NCI-H82 treated with DMSO at 0.1 percent for 48 hours (cell line): ENCODE data around the gene C15orf61.

Source experiments
- DNase-seq: peaks from one replicate; lab custom pipeline; 2025; ENCODE audit not compliant: unreplicated experiment; lab: John Stamatoyannopoulos, UW

Gene C15orf61

DNA sequence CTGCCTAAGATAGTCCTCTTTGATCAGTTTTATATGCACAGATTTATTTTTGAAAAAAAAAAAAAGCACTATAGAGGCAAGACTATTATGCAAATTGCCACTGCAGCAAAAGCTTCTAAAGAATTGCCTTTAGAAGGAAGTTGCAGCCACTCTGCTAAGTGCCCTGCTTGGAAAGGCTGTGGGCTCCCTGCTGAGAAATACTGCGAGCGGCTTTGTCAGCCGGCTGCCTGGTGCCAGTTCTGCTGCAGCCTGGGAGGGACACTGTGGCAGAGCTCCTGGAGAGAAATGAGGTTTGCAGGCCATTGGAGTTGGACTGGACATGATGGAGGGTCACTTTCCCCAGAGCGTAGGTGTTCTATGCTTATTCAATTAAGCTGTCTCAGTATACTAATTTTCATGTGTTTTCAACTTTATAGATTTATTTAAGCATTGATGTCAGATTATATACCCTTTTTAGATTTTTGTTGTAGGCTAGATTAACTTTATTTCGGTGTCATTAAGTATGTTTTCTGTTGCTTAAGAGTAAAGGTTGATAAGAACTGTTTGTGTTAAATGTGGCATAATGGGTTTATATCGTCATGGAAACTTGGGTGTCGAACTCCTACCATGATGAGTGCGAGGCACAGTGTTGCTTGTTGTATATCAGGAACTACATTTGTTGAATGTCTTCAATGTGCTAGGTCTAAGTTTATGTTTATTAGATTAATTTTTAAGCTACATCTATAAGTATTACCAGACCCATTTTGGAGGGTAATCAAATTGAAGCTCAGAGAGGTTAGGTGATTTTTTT is 28.1 kb downstream of the C15orf61 start:
- no peak for DNase-seq

DNA sequence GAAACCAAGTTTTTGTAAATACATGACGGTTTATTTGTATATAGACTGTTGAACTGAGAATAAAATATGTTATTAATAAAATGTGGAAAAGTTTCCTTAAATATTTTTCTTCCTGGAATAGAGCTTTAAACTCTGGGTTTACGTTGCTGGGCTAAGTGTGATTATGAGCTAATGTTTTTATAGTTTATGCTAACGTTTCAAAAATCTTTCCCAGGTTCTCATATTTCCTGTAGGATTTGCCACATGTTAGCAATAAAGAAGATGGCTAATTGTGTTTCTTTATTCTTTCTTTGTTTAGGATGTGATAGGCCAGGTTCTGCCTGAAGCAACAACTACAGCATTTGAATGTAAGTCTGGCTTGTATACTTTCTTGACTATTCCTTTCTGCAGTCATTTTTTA is 28.8 kb downstream of the C15orf61 start:
- no peak for DNase-seq

DNA sequence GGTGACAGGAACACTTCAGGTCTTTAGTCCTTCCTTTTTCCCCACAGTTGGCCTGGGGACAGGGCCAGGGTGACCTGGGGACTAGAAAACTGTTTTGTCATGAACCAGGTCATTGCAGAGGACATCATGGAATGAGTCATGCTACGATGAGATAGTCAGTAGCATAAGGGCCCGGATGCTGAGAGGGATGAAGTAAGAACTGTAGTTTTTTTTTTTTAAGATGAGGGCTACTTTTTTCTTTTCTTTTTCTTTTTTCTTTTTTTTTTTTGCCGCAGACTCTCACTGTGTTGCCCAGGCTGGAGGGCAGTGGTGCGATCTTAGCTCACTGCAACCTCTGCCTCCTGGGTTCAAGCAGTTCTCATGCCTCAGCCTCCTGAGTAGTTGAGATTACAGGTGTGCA is 29.6 kb downstream of the C15orf61 start:
- no peak for DNase-seq

DNA sequence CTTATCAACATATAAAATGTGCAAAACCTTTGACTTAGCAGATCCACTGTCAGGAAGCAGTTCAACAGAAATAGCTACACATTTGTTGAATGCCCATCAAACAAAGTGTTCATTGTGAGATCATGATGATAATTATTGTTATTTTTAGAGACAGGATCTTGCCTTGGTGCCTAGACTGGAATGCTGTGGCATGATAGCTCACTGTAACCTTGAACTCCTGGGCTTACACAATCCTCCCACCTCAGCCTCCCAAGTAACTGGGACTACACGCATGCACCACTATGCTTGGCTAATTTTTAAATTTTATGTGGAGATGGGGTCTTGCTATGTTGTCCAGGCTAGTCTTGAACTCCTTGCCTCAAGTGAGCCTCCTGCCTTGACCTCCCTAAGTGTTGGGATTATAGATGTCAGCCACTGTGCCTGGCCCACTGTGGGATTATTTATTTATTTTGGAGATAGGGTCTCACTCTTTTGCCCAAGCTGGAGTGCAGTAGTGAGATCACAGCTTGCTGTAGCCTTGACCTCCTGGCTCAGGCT is 30.3 kb downstream of the C15orf61 start:
- no peak for DNase-seq

DNA sequence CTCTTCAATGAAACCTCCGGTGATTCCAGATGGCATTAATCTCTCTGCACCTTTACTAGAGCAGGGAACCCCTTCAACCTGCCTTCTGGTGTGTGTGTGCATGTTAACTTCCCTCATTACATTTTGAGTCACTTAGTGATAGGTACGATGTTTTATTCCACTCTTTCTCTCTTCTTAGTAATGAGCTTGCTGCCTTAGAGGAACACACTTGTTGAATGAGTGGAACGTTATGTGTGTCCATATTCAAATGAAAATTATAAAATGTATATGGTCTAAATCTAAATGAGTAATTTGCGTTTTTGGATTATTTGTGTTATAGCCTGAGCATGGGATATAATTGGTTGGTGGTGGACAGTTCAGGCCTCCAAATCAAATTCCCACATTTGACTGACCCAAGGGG is 33.6 kb downstream of the C15orf61 start:
- no peak for DNase-seq

DNA sequence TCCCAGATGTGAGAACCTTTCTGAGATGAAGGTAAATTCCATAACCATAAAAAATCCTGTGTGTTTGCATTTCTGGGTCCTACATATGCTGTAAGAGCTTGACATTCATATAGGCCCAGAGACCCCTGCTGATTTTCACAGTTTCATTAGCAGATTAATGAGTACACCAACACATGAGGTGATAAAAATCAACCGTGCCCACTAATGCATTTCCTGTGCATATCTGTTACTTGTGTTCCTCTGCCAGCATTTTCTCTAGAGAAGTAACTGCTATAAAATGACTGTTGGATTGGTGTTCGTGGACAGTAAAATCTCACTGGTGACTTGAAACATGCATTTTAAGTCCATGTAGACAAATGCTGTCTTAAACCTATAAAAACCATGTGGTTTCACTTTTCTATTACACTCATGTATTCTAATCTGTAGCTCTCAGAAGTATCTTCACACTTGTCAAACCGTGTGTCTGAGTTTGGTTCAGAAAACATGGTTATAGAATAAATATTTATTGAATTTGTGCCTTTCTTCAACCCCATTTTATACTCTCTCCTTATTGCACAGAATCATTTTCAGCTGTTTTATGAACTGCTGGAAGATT is 36.1 kb downstream of the C15orf61 start:
- no peak for DNase-seq

DNA sequence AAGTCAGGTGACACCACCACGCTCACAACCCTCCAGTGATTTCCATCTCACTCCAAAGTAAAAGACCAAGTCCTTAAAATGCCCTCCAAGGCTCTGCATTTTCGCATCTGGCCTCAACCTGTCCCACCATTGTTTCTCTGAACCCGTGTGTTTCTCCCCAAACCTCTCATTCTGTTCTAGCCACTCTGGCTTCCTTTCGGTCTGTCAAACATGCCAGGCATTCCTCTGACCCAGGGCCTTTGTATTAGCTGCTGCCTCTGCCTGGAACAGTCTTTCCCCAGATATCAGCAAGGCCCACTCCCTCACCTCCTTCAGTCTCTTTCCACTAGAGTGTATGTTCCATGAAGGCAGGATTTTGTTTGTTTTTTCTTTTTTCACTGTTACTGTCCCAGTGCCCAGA is 37.6 kb downstream of the C15orf61 start:
- DNase-seq = no peak

DNA sequence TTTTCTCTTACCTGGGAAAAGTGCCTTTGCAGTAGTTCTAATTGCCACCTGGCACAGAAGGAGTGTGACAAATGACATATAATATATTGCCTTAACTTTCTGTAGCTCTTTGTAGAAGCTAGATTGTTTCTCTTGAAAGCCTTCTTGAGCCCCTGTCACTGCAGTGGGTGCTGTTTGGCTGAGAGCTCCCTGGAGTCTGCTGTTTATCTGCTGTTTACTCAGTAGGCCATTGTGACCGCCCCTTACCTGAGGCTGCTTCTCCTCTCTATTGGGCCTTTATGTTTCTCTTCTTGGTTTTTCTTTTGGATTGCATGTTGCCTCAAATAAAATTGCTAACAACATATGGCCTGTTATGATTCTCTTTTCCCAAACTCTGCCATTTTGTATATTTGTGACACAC is 38.2 kb downstream of the C15orf61 start:
- DNase-seq = no peak

DNA sequence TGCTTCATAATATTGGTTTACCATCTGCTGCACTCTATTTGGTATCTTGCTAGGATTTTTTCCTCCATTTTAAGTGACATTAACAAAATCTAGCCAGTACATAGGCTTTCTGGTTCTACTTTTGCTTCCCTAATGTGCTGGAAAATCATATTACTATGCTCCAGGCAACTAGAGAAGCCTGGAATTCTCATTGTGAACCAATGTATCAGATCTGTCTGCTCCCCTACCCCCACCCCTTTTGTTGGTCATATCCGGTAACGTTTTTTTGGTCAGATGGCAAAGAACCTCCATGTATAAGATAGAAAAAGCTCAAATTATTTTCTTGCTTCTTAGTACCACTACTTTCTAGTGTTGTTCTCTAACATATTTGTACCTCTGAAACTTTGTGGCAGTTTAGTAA is 38.6 kb downstream of the C15orf61 start:
- no peak for DNase-seq

DNA sequence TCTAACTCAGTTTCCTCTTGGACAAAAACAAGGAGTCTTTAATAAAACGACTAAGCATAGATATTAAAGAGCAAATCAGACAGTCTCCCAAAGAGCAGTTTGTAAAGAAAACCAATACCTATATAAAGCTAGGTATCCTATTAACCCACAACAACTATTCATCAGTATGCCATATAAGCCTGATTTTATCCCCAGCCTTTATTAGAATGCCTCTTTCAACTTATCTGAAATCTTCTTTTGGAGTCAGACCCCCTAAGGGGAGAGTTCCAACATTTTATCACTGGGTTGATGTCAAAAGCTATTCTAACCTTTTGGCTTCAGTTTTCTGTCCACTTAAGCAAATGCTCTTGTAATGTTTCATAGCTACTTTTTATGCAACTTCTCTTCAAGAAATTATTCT is 39.4 kb downstream of the C15orf61 start:
- DNase-seq = no peak

DNA sequence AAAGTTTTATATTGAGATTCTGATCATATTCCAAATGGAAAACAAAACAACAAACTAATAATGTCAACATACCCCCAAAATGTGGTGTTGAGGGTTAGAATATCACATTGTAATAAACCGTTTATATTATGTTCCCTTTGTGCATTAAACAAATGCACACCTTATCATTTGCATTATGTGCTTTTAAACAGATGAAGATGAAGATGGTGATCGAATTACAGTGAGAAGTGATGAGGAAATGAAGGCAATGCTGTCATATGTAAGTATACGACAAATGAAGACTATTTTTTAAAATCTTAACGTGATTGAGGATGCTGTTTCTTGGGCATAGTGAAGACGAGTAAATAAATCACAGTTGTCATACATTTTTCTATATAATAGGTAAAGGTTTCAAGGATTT is 42.2 kb downstream of the C15orf61 start:
- DNase-seq = no peak

DNA sequence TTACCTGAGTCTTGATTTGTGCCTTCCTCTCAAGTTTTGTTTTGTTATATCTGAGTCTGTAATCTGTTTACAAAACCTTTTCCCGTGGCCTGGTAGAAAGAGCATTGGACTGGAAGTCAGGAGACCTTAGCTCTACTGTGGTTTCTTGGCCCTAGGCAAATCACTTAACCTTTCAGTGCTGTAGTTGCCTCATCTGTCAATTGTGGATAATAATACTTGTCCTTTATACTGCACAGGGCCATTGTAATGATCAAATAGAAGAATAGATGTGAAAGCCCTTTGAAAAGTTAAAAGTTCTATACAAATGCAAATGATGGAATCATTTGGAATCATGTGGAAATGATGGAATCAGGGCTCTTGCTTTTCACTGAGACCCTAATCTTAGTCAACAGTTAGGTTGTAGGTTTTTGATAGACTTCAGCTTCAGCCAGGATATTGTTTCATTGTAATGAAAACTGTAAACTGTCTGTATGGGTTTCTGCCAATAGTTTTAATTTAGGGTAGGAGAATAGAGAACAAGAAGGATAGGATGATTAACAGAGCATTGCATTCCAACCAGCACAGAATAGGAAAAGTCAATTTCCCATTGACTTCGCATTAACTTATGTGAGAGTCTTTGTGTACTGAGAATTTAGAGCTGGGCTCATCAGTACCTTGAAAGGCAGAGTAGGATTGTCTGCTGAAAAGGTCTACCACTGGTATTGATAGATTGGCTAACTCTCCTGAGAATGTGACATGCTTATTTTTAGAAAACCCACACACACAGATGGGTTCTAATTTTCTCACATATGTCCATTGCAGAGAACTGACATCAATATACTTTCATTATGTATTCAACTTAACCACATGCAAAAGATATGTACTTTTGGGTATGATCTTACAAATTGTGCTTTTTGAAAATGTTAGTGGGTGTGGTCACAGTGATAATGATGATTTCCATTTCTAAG is 43.4 kb downstream of the C15orf61 start:
- no peak for DNase-seq

DNA sequence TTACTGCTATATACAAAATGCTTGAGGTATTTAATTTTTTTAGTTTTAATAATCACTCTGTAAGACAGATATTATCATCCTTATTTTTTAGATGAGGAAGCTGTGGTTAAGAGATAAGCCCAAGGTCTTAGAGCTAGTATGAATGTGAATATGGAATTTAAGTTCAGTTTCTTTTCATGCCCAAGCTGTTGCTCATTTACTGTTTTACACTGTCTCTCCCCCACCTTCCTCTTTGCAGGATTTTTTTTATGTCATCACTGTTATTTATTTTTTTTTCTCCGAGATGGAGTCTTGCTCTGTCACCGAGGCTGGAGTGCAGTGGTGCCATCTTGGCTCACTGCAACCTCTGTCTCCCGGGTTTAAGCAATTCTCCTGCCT is 44.0 kb downstream of the C15orf61 start:
- no peak for DNase-seq

DNA sequence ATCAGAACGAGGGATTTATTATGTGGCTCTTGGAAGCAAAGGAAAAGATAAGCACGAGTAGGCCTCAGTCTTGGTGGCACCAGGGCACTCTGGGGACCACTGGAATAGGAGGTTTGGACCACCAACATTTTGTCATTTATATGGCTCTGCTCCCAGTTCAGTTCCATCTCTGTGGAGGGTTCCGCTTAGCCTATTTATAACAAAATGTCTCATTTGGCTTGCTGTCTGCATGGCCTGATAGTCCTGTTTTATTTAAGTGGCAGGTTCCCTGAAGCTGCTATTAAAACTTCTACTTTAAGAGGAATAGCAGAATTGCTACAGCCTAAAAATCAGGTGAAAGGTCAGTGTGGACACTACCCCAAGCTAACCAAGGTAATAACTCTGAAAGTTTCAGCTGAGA is 48.7 kb downstream of the C15orf61 start:
- no peak for DNase-seq

DNA sequence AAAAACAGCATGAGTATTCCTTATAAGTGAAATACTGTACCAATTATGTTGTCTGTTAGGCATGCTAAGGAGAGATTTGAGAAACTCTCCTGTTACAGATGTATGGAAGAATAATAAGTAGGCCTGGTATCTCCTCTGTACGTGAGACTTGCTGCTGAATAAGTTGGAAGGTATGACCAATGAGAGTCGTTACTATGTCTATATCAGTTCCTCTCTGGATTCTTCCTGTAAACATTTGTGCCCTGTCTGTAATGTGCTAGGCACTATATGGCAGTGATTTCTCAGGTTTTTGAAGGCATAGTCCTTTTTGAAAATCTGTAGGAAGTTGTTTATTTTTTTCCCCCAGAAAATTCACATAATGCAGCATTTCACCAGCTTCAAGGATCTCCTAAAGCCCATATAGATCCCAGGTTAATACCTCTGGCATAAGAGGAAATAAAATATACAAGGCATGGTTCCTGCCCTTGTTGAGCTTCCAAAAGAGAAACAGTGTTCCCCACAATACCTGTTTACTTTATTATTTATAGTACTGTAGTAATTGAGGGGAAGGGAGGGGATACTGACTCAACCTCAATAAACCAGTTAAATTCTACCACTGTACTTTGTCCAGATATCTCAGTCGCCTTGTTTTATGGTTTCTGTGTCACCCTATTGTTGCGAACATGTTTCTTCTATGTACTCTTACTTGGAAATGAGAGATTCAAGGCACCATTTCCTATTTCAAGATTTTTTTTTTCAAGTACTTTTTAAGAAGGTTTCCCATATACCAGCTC is 50.1 kb downstream of the C15orf61 start:
- no peak for DNase-seq

DNA sequence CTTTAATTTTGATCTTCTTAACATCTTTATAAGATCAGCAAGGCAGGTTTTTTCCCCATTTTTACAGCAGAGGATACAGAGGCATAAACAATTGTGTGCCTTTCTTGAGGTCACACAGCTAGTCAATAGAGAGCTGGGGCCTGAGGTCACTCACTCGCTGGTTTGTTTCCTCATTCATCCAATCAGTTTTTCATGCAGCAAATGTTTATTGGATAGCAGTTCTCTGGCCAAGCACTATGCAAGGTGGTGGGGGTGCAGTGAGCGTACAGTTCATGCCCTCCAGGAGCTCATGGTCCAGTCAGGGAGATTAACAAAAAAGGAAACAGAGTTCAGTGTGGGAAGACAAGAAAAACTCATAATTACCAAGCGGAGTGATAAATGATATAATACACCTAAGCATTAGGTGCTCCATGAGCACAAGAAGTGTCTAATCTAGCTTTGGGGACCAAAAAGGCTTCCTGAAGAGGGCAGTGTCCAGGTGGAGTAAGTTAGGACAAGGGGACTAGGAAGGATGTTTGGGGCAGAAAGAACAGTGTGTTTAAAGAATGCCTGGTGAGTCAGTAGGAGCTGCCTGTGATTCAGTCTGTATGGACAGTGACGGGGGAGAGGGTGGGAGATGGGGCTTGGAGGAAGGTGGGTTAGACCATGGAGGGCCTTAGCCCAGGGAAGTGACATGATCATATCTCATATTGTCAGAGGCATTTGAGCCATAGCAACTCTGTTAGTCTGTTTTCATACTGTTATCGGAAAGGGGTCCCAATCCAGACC is 50.9 kb downstream of the C15orf61 start:
- DNase-seq = no peak

DNA sequence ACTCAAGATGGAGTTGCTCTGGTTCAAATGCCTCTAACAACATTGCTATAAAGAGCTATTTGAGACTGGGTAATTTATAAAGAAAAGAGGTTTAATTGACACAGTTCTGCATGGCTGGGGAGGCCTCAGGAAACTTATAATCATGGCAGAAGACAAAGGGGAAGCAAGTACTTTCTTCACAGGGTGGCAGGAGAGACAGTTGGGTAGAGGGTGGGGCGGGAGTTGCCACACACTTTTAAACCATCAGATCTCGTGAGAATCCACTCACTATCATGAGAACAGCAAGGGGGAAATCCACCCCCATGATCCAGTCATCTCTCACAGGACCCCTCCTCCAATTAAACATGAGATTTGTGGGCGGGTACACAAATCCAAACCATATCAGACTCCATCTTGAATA is 52.3 kb downstream of the C15orf61 start:
- DNase-seq = no peak

DNA sequence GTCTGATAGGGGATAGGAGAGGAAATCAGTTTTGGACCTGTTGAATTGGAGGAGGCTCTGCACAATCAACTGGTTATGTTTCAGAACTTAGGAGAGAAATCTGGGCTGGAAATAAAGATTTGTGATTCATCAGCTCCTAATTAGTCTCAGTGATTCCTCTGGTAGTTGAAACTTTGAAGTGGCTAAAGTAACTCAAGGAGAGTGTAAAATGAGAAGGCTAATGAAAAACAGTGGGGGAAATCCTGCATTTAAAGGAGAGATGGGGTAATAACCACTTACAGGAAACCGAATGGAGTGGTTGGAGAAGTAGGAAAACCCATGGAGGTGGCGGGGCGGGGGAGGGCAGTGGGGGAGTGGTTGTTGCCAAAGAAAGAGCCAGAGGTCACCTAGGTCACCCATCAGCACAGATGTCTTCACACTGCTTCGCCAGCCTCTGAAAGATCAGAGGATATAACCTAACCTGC is 54.1 kb downstream of the C15orf61 start:
- no peak for DNase-seq

DNA sequence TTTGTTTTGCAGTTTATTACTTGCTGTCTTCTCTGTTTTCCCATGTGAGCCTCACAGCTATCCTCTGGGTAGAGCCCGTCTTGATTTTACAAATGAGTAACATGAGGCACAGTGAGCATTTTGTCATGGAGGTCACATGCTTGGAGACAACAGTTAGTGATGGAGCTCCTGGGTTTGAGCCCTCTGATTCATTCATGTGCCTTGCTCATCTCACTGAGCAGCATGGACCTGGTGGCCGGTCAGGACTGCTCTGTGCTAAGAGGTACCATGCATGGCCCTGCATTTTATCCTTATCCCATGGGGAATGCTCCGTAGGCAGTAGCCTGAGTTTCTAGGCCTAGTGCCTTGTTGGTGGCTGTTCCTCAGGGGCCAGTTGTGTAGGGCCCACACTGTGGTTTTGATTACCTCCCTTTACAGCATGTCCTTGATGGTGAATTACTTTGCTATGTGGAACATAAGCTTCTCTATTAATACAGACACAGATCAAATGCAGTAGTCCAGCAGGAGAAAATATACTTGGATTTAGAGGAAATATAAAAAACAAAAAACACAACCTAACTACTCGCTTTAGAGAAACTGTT is 57.2 kb downstream of the C15orf61 start:
- DNase-seq = no peak

DNA sequence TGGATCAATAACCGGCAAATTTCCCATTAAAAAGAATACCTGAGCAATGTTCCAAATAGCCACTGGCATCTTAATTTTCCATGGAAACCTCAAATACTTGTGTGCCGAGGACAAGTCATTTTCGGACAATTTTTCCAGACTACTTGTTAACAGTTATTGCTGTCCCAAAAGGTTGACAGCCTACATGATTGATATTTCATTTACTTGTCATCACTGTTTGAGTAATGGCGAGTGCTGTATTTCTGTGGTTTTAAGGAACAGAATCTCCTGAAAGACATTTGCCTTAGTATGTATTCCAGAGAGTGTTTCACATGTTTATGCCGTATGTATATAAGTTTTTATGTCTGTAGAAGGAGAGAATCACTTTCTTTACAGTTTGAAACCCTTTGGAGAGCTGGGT is 58.2 kb downstream of the C15orf61 start:
- no peak for DNase-seq
